NCI-H2196 (cell line): ENCODE results near the gene UQCRH.

ENCODE experiments used
- DNase-seq: peaks from one replicate; lab custom pipeline; 2025; ENCODE audit not compliant: unreplicated experiment; lab: John Stamatoyannopoulos, UW

Gene UQCRH

DNA sequence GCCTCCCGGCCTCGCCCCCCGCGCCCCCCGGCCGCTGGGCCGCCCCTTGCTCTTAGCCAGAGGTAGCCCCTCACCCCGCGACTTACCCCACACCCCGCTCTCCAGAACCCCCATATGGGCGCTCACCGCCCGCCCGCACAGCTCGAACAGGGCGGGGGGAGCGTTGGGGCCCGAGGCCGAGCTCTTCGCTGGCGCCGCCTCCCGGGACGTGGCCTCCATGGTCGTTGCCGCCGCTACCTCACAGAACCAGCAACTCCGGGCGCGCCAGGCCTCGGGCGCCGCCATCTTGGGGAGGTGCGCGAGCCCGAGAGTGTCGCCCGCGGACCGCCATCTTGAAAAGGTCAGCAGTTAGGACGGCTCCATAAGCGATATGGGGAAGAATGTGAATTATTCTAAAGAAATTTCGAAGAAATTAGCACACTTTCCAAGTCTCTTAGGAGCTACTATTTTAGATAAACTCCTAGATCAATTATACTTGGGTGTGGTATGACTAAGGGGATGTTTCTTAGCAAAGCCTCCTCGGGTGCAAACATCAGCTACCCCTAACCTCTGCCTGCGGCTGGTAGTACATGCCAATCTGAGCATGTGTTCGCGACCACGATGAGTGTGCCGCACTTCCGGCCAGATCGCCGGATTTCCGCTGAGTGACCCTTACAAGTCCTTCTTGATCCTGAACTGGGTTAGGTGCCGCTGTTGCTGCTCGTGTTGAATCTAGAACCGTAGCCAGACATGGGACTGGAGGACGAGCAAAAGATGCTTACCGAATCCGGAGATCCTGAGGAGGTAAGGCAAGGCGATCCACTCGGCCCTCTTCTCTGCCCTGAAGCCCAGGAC lies at the start of gene UQCRH, which contains the start of gene LRRC41:
Gene UQCRH, plus strand, starts transcription at position 661 of the 834 bp plus-strand sequence. Its CDS starts 69 bp downstream, at position 730.
Gene LRRC41, minus strand, starts transcription at position 579 of the 834 bp plus-strand sequence. Its CDS starts 294 bp downstream, at position 285.
- peak; percentile 94 for DNase-seq

DNA sequence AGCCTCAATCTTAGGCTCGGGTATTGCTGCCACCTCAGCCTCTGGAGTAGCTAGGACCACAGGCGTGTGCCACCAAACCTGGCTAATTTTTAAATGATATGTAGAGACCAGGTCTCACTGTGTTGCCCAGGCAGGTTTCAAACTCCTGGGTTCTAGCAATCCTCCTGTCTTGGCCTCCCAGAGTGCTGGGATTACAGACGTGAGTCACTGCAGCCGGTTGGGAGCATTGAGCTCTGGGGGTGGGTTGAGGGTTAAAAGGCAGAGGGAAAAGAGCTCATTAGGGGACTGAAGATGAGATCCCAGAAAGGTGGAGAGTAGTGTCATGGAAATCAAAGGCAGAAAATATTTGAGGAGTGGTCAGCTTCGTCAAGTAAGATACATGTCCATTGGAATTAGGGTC lies 48.8 kb upstream of the UQCRH start:
- no peak for DNase-seq

DNA sequence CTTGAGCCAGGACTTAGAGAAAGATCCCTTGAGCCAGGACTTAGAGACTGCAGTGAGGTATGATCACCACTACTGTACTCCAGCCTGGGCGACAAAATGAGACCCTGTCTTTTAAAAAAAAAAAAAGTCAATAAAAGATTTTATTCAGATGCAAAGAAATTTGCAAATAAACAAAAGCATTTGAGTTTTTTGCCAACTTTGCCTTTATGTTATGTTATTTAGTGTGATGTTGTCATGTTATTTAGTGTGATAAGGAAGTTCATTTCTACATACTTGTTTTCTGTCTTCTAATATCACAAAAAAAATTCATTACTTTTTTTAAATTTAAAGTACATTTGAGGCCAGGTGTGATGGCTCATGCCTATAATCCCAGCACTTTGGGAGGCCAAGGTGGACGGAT lies 47.0 kb upstream of the UQCRH start:
- no peak for DNase-seq

DNA sequence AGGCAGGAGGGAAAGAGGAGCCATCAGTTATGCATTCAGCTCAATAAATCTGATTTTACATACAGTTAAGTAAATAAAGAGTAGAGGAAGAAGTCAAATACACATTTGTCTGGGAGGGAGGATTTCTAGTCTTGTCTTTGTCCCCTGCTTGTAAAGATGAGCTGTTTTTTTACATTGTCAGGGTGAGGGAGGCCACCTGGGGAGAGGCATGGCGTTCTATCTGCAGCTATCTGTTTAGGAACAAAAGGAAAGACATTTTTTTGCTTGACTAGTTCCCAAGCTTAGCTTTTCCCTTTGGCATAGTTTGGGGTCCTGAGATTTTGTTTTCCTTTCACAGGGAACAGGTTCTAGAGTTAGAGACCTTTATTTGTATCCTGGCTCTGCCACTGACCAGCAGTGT lies 41.0 kb upstream of the UQCRH start:
- DNase-seq: no peak

DNA sequence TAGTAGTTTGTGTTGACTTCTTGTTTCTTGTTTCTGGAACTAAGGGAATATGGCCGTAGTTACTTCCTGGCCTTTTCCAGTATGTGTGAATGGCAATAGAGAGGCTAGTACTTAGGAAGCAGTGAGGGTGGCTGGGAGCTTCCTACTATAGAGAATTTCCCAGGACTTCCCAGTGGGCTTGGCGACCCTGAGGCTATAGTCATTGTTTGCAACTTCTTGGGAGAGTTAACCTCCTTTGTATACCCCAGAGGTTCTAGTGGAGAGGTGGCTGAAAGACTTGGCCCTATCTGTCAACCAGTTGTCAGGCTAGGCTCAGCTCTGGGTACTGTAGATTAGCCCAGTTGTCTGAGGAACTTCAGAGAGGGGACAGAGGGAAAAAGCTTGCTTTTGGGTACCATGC lies 40.4 kb upstream of the UQCRH start:
- no peak for DNase-seq

DNA sequence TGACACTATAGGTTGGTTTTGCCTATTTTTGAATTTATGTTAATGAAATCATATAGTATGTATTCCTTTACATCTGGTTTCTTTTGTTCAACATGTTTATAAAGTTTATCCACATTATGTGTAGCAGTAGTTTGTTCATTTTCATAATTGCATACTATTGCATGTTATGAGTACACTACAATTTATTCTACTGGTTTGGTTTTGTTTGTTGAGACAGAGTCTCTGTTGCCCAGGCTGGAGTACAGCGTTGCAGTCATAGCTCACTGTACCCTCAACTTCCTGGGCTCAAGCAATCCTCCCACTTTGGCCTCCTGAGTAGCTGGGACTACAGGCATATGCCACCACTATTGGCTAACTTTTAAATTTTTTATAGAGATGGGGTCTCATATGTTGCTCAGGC lies 34.9 kb upstream of the UQCRH start:
- DNase-seq: no peak

DNA sequence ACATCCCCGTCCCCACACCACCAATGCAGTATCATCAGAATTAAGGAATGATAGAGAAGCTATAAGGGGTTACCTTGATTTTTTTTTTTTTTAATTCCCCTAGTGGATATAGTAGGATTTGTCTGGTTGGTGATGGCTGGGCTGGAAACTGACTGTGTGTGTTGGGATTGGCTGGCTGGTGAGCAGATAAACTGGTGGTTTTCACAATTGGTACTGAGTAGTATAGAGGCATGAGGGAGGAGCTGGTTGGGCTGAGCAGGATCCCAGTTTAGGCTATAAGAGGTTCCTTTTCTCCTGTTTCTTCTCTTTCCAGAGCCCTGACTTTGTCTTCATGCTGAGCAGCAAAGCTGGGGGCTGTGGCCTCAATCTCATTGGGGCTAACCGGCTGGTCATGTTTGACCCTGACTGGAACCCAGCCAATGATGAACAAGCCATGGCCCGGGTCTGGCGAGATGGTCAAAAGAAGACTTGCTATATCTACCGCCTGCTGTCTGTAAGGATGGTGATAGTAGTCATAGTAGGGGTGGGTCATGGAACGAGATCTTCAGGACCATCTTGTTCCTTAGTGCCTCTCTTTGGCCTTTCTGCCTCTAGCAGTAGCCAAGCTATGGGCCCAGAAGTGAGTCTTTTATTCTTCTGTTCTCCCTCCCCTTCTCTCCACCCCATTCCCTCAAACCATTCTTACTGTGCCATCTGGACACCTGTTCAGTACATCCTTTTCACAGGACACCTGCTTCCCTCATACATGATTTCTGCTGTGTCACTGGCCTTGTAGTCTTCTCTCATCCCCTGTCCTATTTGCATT lies 29.1 kb upstream of the UQCRH start:
- DNase-seq: no peak

DNA sequence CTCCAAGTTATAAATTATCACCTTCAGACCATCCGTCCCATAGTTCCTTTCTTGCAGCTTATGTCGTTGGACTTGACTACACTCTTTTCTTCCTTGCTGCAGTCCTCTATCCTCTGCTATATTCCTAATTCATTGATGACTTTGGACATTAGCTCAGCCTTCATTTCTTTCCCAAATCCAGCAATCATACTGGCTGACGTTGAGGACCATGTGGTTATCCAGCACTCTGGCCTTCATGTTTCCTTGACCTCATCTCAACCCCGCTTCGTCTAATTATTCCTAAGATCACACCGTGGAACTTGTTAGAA lies 28.5 kb upstream of the UQCRH start:
- DNase-seq: no peak

DNA sequence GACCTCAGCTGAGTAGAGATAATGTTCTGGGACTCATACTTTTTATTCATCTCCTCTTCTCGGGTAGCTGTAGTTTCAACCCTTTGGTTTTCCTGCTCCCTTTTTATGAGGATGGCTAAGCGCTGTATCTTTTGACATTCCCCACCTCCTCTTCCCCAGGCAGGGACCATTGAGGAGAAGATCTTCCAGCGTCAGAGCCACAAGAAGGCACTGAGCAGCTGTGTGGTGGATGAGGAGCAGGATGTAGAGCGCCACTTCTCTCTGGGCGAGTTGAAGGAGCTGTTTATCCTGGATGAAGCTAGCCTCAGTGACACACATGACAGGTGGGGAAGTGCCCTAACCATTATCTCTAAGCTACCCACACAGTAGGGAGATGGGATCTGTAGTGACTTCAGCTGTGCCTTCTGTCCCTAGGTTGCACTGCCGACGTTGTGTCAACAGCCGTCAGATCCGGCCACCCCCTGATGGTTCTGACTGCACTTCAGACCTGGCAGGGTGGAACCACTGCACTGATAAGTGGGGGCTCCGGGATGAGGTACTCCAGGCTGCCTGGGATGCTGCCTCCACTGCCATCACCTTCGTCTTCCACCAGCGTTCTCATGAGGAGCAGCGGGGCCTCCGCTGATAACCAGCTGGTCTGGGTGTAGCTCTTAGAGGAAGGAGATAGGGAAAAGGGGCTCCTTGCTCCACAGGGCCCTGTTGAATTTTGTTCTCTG lies 25.7 kb upstream of the UQCRH start:
- DNase-seq: no peak

DNA sequence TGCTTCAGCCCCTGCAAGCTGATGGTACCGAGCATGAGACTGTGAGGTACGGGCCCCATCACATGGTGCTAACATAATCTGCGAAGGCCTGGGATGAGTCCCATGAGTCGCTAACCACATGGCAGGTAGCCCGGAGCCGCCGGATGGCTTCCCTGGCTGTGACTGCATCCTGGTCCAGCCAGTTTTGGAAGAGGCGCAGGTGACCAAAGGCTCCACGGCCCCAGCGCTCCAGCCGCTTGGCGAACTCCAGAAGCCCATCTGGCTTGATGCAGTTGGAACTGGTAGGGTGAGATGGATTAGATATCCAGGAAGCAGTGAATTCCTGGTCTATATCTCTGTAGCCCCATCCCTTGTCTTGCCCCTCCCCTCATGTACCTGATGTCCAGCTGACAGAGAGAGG lies 24.7 kb upstream of the UQCRH start:
- no peak for DNase-seq

DNA sequence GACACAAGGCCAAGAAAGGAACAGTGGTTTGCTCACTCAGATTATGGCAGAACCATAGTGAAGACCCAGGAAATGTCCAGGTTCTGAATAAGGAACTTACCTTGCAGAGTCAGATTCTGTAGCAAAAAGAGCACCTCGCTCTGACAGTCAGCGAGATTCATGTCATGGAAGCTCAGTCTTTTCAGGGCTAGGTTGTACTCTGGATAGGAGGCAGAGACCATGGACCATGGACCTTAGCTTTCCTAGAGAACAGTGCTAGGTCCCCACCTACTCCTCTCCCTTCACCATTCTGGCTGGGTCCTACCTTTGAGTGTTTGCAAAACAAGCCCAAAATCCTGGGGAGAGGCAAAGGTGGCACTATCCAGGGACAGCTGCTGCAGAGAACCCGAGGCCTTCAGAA lies 23.4 kb upstream of the UQCRH start:
- no peak for DNase-seq

DNA sequence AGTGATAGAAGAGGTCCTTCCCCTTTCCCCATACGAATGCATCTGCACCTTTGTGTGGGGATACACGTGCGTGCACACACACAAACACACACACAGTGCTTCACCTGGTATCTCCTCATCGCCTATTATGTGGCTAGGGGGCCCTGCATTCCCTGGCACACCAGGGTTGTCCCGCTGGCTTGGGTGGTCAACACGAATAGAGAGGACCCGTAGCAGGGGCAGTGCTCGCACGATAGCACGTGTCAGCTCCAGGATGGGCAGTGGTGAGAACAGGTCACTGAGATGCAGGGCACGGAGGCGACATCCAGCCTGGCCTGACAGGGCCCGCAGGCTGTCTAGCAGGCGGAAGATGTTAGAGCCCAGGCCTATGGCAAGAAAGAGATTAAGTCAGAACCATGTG lies 22.5 kb upstream of the UQCRH start:
- DNase-seq: no peak

DNA sequence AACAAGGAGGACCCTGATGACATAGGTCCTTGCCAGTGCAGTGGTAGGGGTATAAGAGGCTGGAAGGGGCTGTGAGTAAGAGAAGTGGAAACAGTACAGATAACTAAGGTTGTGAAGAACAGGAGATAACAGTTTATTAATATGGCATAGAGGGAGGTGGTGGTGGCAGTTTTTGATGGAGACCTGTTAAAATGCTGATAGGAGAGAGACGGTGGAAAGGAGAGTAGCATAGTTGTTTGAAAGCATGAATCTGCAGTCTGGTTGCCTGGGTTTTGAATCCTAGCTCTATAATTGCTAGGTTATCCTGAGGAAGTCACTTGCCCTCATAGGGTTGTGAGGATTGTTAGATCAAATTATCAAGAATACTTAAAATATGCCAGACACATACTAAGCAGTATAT lies 19.4 kb upstream of the UQCRH start:
- DNase-seq: no peak

DNA sequence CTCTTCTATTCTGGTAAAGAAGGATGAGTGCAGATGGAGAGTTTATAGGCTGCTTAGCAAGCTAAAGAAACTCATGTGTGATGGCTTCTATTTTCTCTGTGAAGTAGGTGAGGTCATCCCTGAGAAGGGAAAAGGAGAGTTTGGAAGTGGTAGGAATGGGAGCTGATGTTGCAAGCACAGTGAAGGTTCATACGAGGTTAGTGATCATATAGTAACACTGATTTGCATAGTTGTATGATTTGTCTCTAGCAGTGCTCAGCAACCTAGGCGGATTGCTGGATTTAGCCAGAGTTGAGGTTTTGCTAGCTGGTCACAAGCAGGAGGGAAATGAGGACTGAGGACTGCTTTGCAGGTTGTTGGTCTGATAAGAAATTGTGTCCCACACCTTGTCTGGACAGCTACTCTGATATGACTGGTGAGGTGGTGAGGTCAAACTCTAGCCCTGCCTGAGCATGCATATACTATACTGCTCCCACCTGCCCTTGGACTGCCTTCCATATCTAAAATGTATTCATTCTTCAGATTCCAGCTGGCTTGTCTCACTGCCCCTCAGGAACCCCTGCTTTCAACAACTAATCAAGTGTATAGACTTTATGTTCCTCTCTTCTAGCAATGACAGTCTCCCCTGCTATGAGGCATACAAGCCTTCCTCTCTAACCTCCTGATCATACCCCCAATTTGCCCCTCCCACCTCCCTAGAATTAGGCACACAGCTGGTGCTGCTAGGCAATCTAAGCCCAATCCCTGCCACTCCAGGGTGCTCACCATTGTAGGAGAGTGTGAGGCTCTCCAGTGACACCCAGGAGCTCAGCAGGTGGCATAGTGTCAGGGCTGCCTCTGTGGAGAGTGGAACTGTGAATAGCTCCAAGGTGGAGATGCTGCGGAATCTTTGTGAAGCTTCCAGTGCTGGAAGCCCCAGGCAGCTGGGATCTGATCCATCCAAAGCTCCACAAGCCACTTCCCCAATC lies 18.6 kb upstream of the UQCRH start:
- no peak for DNase-seq

DNA sequence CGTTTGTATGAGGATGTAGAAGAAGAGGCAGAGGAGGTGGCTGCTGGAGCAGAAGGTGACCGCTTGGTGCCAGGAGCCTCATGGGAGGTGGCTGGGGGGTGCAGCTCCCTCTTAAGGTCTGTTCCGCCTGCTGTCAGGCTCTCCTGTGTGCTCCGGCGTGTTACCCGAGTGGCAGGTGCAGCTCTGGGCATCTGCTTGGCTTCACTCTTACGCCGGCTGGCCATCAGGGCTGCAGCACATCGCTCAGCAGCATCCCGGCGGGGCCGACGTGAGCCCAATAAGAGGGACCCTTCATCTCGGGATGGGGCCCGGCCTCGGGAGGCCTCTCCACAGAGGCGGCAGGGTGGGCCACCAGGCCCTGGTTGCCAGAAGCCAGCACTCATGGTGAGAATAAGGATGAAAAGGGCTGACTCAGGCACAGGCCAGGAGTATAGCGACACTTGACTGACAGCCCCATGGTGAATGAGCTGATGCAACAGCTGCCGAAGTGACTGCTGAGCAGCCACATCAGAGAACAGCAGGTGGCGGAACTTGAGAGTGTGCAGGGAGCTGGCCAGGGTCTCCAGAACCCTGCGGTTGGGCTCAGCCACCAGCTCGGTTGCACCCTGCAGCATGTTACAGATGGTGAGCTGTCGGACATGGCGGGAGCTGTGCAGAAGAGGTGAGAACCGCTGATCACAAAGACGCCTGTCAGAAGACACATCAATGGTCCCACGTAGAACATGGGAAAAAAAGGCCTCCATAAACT lies 17.6 kb upstream of the UQCRH start:
- DNase-seq: no peak

DNA sequence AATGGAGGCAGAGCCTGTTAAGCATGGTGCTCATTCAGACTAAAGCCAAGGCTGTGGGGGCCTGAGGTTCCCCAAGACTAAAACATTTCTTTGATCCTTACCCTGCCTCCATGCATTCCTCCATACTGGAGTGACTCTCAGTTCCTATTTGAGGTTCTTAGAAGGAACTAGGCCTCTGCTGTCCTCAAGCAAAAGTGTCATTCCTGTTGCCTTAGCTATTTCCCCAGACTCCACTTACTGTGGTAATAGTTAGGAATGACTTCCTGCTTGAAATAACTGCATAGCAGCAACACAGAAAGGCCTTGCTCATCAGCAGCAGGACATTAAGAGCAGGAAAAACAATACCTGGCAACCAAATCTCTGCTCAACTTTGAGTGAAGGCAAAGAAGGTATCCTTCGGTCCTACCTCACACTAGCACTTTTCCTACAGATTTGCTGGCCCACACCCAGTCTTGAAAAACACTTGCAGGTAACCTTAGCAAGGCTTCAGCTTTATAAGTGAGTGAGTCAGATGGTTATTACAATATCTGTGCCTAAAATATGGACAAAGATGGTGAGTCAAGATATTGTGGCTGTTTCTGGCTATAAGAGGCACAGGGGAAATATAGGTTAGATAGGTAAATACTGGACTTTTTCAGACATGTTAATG lies 14.9 kb upstream of the UQCRH start:
- DNase-seq: no peak

DNA sequence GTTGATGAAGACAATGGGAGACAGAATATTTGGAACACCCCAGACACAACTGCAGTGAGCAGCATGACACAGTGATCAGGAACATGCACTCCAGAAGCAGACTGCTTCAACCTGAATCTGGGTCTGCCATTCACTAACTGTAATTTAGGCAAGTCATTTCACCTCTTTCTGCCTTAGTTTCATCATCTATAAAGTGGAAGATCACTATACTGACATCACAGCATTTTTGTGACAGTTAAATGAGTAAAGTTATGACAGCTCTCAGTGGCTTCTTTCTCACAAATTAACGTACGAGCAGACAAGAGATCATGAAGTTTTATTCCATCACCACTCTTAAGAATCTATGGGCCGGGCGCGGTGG lies 14.4 kb upstream of the UQCRH start:
- DNase-seq: no peak

DNA sequence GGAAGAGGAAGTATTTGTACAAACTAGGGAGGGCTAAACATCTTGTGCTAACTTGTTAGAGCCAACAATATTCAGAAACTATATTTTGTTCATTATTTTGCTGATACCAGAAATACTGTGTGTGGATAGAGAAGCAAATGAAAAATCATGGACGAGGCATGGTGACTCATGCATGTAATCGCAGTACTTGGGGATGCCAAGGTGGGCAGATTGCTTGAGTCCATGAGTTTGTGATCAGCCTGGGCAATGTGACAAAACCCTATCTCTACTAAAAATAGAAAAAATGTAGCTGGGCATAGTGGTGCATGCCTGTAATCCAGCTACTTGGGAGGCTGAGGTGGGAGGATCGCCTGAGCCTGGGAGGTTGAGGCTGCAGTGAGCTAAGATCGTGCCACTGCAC lies 13.5 kb upstream of the UQCRH start:
- no peak for DNase-seq

DNA sequence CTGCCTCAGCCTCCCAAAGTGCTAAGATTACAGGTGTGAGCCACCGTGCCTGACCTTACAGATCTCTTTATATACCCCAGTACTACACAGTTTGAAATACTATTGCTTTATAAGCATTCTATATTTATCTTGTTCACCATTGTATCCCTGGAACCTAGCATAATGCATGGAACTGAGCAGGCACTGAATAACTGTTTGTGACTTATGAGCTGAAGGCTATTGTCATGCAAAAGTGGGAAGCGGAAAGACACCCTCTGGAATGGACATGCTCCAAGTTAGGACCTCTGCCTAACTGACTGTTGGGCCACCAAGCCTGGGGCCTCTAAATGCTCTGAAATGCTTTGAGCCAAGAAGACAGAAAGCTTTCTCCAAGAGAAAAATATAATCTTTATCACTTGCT lies 8.2 kb upstream of the UQCRH start:
- DNase-seq: no peak

DNA sequence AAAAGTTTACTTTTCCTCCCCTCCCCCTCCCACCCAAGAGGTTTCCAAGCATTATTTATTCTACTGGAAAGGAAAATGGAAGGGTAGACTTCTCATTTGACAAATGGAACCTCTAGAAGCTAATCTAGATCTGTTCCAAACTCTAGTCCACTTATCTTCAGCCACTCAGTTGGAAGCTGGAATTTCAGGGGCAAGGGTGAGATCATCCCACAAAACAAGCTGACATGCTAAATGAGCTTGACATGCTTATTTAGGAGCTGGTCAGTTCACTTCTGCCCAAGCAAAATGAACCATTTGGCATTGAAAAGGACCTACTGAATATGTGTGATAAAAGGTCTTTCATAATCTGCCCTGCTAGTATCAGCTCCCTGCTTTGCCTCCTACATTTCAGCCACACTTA lies 5.1 kb upstream of the UQCRH start:
- no peak for DNase-seq
